ENCODE data around the gene CRACR2B. TPM values are rescaled to one million over a fixed set of nuclear protein-coding genes. Genes with fewer than 3 reads are reported as not detected.

The CRACR2B gene
- total and polyA plus RNA-seq, 10 of the 15 experiments (the other 5 are each of a cell fraction or from before 2014, with no cell fraction given): 0.10 to 33.7 (median 12.7) TPM

- TF ChIP-seq TCF7 (IDR thresholded peaks at IDR 0.05; ENCODE audit: borderline replicate concordance) (no peak), CBX3 (IDR thresholded peaks at IDR 0.05; ENCODE audit: borderline replicate concordance, low read depth) (no peak)
Measured at GRCh38 chr11:787084-787675, 40.5 kb upstream of the CRACR2B start (continued).

GRCh38 chr11:788009-788640 is 39.6 kb upstream of the CRACR2B start:
- ATAC-seq (peak; percentile 29; the same call in 2 of the 3 replicates), FAIRE-seq (no peak), DNase-seq (ENCODE audit: low read depth, low spot score) (no peak)
- POLR2A ChIA-PET: no interaction called here
- CTCF ChIA-PET: no interaction called here
- no peaks in the 10 kb centered on the region for H3K27me3 ChIP-seq (replicated peaks in 1 of 2; ENCODE audit: control insufficient read depth in 2 of 2, insufficient read depth in 2 of 2, low read length in 1 of 2)
- H3K27ac ChIP-seq (ENCODE audit: control insufficient read depth, insufficient read depth): no peak overlapping the region
- H3K36me3 ChIP-seq (ENCODE audit: control insufficient read depth in 2 of 2, insufficient read depth in 2 of 2, low read length in 1 of 2): peaks cover 0 to 6% of the 10 kb centered on the region in 2 experiments; a peak in 2 of 4 replicates
- H2AFZ ChIP-seq (ENCODE audit: control insufficient read depth, low read depth, low read length): no peak overlapping the region
- in situ Hi-C loops (cut with MboI) (no loop called here), intact Hi-C loops (cut with micrococcal nuclease; ENCODE audit: unreplicated experiment) (no loop called here)
- SMC1A ChIA-PET (ENCODE audit: uncharacterized antibody, unreplicated experiment): no interaction called here
- H3K4me1 ChIP-seq (ENCODE audit: control insufficient read depth, insufficient read depth, low read length): peaks cover 7% of the 10 kb centered on the region
- no peak overlapping the region; the same call in 1 of the 2 replicates for H3K4me2 ChIP-seq (ENCODE audit: control insufficient read depth, insufficient read depth)
- H3K79me2 ChIP-seq (ENCODE audit: control insufficient read depth, insufficient read depth, low read length): no peaks in the 10 kb centered on the region
- no peak overlapping the region for H3K4me3 ChIP-seq
- no peak overlapping the region for H3K9ac ChIP-seq (ENCODE audit: control insufficient read depth, insufficient read depth, low read length)
- RAD21 ChIA-PET (ENCODE audit: unreplicated experiment): no interaction called here
- no peaks in the 10 kb centered on the region for H4K20me1 ChIP-seq (ENCODE audit: control insufficient read depth, insufficient read depth)
- TF ChIP-seq YY1 (IDR thresholded peaks at IDR 0.05; ENCODE audit: low read depth, low read length) (0 out of 2 replicates have a peak, but pooled peaks have one; percentile 9), NFYA (IDR thresholded peaks at IDR 0.05; ENCODE audit: borderline replicate concordance, low read depth, low read length) (no peak), CTCF (IDR thresholded peaks at IDR 0.05 in 2 of 3, conservative IDR thresholded peaks at IDR 0.05 in 1 of 3; ENCODE audit: control insufficient read depth in 2 of 3, extremely low read depth in 1 of 3, insufficient read depth in 1 of 3, low read depth in 3 of 3, low read length in 3 of 3) (0 out of 6 replicates have a peak, but pooled peaks of 1 of the 3 experiments have one; percentile 26), PRDM15 (CRISPR knock-in tag; IDR thresholded peaks at IDR 0.05) (no peak), SMARCA5 (IDR thresholded peaks at IDR 0.05) (no peak), YBX1 (IDR thresholded peaks at IDR 0.05) (no peak), ZNF687 (IDR thresholded peaks at IDR 0.05) (no peak), HDAC2 (IDR thresholded peaks at IDR 0.05) (no peak), DPF2 (IDR thresholded peaks at IDR 0.05) (no peak), KDM1A (IDR thresholded peaks at IDR 0.05; ENCODE audit: borderline replicate concordance) (no peak), CBFB (IDR thresholded peaks at IDR 0.05; ENCODE audit: low read depth) (no peak)
- no TSS peak for BruUV-seq (replicated peaks)
- 67% methylated on average over 27 of the region's 28 CpGs for WGBS (ENCODE audit: insufficient coverage, insufficient replicate concordance, low lambda C conversion rate, missing lambda C conversion rate)
- no peaks in the 10 kb centered on the region for H3K9me3 ChIP-seq (replicated peaks; ENCODE audit: control insufficient read depth, insufficient read depth, low read length)
